A549 treated with Mapracorat at 1 μM for 4 hours (cell line): ENCODE data around the gene C11orf54. TPM values are rescaled to one million over a fixed set of nuclear protein-coding genes. Genes with fewer than 3 reads are reported as not detected.

Source experiments
- total RNA-seq: library from RNA; stranded (reverse); fragments of 200-300 nt; extraction: Qiagen RNA extraction; gene quantifications from 5 replicates; pipeline ENCODE4 v1.2.3, GENCODE V29; 2022

The C11orf54 gene
- total RNA-seq = 11.3 to 14.2 TPM (median 12.0 TPM) in 5 replicates

DNA sequence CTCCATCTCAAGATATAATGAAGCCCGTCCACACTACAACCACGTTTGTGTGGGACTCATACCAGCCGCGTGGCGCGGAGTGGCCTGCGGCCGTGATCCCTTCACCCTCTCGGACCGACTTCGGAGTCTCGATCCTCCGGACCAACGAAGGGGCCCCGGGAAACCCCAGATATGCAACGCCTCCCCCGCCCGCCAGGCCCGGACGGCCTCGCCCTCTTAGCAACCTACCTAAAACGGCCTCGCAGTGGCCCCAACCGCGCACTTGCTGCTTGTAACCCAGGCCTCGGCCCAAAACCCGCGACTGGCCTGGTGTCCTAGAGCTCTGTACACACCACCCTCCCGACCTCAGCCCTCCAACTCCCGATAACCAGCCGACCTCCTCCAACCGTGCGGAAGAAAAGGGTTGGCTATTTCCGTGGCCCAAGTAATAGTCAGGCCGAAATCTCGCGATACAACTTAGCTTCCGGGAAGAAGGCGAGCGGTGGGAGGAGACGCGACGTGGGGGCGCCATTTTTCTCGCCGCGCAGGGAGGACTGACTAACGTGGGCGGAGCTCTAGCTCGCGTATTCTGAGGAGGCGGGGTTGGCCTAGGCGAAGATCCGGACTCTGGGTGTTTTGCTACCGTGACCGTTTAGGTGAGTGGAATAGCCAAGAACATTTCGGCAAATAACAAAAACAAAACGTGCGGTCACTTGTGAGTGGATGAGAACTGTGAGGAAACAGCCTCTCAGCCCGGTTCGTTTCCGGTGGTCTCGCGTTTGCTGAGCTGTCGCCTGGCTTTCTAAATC lies at the start of gene C11orf54, which contains the start of gene TAF1D:
C11orf54 (plus strand) TSS at position 579 of the 788 bp plus-strand sequence. CDS start 5,722 bp downstream, outside the sequence.
TAF1D (minus strand) TSS at position 402 of the 788 bp plus-strand sequence. CDS start 2,191 bp downstream, outside the sequence.

DNA sequence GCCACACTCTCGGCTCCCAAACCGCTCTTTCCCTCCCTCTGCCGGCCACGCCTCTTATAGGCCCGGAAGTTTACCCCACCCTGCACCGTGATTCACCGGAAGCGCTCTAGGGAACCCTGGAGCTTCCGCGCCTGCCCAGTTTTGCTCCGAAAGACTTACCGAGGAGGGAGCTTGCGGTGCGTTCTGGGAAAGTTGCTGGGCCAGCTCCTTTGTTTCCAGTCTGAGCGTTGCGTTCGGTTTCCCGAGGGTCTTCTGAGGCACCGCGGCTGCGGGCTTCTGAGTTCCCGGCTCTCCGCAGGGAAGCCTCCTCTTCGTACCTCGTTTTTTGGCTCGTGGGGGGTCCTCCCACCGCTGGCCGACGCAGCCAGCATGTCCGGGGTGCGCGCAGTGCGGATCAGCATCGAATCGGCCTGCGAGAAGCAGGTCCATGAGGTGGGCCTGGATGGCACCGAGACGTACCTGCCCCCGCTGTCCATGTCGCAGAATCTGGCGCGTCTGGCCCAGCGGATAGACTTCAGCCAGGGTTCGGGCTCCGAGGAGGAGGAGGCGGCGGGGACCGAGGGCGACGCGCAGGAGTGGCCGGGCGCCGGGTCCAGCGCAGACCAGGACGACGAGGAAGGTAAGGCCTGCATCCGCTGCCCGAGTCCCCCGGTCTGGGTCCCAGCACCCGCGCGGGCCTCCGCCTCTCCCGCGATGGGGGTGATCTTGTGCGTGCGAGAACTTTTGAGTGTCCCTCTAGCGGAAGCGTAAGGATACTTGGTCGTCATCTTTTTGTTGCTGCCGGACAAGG lies 42.9 kb downstream of the C11orf54 start, which contains the start of gene MED17:
MED17 (plus strand) TSS at position 138 of the 790 bp plus-strand sequence; CDS start at position 370, 232 bp downstream.

Other genes starting within 250 kb of the C11orf54 start
- 18.8 to 26.7 TPM (median 23.3 TPM) in 5 replicates for gene SMCO4, start 198.3 kb upstream of the C11orf54 start, total RNA-seq
- 5.2 to 6.8 TPM (median 6.6 TPM) in 5 replicates for gene CEP295, start 80.0 kb upstream of the C11orf54 start, total RNA-seq
- gene TAF1D, start 177 bp upstream of the C11orf54 start, total RNA-seq = 87.2 to 104 TPM (median 90.4 TPM) in 5 replicates
- 20.4 to 22.6 TPM (median 21.3 TPM) in 5 replicates for gene MED17, start 42.6 kb downstream of the C11orf54 start, total RNA-seq
- gene VSTM5, start 108.9 kb downstream of the C11orf54 start, total RNA-seq = not detected in 5 replicates